A549 (cell line): Measurements from ENCODE around the gene SHISAL1.

Experiments used
- MAZ ChIP-seq: fragments of 150-350 bp; IDR thresholded peaks from 2 replicates; pipeline ENCODE4 v1.6.1; 2014; ENCODE audit warnings: antibody characterized with exemption, low read depth, low read length, borderline replicate concordance
- RARB ChIP-seq: fragments of 250-450 bp; sonication (Bioruptor Pico); IDR thresholded peaks from 2 replicates; pipeline ENCODE4 v1.8.0; 2021; ENCODE audit warnings: mild to moderate bottlenecking, moderate library complexity
- USF2 ChIP-seq: fragments of 450-650 bp; IDR thresholded peaks from 2 replicates; pipeline ENCODE4 v1.6.1; 2014; ENCODE audit warnings: antibody characterized with exemption

- TF ChIP-seq MAZ (no peak), USF2 (no peak), RARB (CRISPR knock-in tag) (no peak)
These were observed 94.7 kb downstream of the SHISAL1 start for GRCh38 chr22:44218071-44218470.
